ENCODE data around the gene THOP1.

DNA sequence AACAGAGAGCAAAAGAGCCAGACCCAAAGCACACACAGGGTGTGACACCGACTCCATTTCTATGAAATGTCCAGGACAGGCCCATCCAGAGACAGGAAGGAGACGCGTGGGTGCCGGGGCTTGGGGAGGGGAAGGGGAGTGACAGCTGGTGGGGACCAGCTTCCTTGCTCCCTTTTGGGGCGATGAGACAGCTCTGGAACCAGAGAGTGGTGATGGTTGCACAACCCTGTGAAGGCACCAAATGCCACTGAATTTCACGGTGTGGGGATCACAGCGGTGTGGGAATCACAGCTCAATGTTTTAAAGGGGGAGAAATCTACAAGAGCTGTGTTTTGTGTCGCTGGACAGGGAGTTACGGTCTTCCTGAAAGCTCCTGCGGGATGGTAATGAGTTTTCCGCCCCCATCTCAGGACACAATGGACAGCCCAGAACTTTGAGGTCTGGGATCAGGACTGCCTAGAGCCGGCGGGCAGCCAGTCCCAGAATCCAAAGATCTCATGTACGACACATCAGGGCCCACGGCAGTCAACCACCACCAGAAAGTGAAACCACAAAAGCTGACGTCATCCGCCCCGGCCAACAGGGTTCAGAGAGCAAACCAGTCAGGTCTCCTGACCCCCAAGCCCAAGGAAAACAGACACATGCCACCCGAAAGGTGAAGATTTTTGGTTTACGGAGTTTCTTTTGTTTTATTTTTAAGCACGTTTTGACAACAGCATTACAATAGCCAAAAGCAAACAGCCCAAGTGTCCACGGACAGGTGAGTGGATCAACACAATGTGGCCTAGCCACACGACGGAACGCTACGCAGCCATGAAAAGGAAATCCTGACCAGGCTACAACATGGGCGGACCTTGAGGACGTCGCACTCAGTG, 9.5 kb upstream of the THOP1 start:
- TF ChIP-seq POLR2A (IDR thresholded peaks at IDR 0.05) (no peak), EP300 (IDR thresholded peaks at IDR 0.05) (peak in 1 of 2 donors; percentile 27)
- TF ChIP-seq, protein P1, sequence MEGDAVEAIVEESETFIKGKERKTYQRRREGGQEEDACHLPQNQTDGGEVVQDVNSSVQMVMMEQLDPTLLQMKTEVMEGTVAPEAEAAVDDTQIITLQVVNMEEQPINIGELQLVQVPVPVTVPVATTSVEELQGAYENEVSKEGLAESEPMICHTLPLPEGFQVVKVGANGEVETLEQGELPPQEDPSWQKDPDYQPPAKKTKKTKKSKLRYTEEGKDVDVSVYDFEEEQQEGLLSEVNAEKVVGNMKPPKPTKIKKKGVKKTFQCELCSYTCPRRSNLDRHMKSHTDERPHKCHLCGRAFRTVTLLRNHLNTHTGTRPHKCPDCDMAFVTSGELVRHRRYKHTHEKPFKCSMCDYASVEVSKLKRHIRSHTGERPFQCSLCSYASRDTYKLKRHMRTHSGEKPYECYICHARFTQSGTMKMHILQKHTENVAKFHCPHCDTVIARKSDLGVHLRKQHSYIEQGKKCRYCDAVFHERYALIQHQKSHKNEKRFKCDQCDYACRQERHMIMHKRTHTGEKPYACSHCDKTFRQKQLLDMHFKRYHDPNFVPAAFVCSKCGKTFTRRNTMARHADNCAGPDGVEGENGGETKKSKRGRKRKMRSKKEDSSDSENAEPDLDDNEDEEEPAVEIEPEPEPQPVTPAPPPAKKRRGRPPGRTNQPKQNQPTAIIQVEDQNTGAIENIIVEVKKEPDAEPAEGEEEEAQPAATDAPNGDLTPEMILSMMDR (IDR thresholded peaks at IDR 0.05) = no peak
